Measurements from ENCODE around the gene AAK1. TPM values are rescaled to one million over a fixed set of nuclear protein-coding genes. Genes with fewer than 3 reads are reported as not detected.

Gene AAK1
- total RNA-seq (116 and 127 TPM in 2 replicates), polyA plus RNA-seq (29.2 and 31.0 TPM in 2 replicates), polyA minus RNA-seq (94.4 and 98.8 TPM in 2 replicates), Bru-seq, nascent RNA (percentile 93 among the genes with signal in this experiment), BruChase-seq, experiment 1, labeled RNA remaining after a 6-hour chase (percentile 85 among the genes with signal in this experiment), BruChase-seq, experiment 2, labeled RNA remaining after a 2-hour chase (percentile 85 among the genes with signal in this experiment)
- polyA plus RNA-seq (2011; cell fraction: cytosol; rRNA removed): 41.4 and 42.4 TPM in 2 replicates
- polyA plus RNA-seq (2011; cell fraction: nucleus; rRNA removed): 86.7 and 94.8 TPM in 2 replicates
- 45.3 and 54.2 TPM in 2 replicates for polyA plus RNA-seq (2012)
- polyA minus RNA-seq (2011; cell fraction: cytosol; rRNA and poly(A)+ RNA removed): 11.4 TPM
- polyA minus RNA-seq (2011; cell fraction: nucleus; rRNA and poly(A)+ RNA removed): 152 and 180 TPM in 2 replicates
- long read RNA-seq, transcript AAK1-208 (2 exons, 453 nt): major isoform, 61 of 90 reads
- long read RNA-seq, partial matches to known transcripts: 1 of 90 reads
- long read RNA-seq, other reads (novel, unspliced or antisense): 25 of 90 reads

DNA sequence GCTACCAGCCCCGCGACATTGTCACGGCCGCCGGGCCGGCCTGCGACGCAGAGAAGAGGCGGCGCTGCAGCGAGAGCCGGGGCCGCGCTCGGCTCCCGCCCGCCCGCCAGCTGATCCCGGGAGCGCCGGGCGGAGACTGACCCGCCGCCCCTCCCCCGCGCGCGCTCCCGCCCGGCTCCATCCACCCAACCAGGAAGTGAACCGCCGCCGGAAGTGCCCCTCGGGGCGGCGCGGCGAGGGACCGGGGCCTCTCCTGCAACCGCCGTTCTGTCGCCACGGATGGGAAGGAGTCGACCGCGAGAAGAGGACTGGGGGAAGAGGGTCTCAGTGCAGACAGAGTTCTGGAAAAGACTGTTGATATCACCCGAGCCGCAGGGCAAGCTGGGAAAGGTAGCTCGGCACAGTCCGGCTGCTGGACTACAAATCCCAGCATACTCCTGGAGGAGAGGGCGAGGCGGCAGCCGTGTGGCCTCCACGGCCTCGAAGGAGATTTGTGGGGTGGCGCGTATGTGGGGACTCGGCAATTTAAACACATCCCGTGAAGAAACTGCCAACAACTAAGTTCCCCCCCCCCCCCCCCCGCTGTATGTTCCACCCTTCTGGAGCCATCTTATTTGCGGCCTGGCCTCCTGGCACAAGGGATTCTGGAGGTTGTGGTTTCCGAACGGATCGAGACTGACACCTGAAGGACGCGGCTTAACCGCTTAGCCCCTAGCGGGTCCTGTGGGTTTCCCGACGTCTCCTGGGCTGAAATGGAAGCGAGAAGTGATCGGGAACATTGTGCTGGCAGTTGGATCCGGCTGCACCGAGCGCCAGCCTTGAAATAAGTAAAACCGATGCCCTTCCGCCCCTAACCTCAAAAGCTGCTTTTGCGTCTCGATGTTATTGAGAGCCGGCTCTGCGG is at the start of gene AAK1:
AAK1 (minus strand) TSS at position 138 of the 904 bp plus-strand sequence. CDS start 699 bp downstream, outside the sequence.
- peak within 1 kb of the TSS; percentile 93 for H3K9ac ChIP-seq (replicated peaks; ENCODE audit: extremely low read depth, insufficient read depth, low read length)
- H4K20me1 ChIP-seq (replicated peaks; ENCODE audit: control insufficient read depth, extremely low read depth, insufficient read depth, low read length): peaks cover 2% of the 10 kb centered on the region
- peak within 1 kb of the TSS; percentile 86 to 97 (median 89) for H3K4me3 ChIP-seq (replicated peaks in 1 of 3; ENCODE audit: insufficient read depth in 1 of 3, low read depth in 1 of 3, low read length in 3 of 3)
- DNase-seq (ENCODE audit: low read depth, low spot score): peak; percentile 93
- H3K36me3 ChIP-seq (ENCODE audit: control insufficient read depth in 2 of 2, extremely low read depth in 1 of 2, insufficient read depth in 2 of 2, low read length in 2 of 2): peaks cover 2 to 4% of the 10 kb centered on the region in 2 experiments
- H3K4me2 ChIP-seq (ENCODE audit: insufficient read depth, low read length): peak within 1 kb of the TSS; percentile 97
- H3K27ac ChIP-seq (ENCODE audit: insufficient read depth, low read depth, low read length): peak within 1 kb of the TSS; percentile 88
- H3K4me1 ChIP-seq (ENCODE audit: control insufficient read depth, extremely low read depth, insufficient read depth, low read length): peaks cover 35% of the 10 kb centered on the region
- CTCF ChIA-PET: interaction anchor here (0.8 to 4.0 kb wide), 8 partner anchors 39 to 83 kb away, joined by 3 to 24 read pairs (median 4); no protein-coding TSS in a partner anchor
- intact Hi-C loops (cut with micrococcal nuclease) (loop anchor here (1.0 to 2.0 kb wide), 3 partner anchors 25 to 85 kb away; no protein-coding TSS in a partner anchor), dilution Hi-C loops (cut with MboI; ENCODE audit: extremely low pct_ligation_motif_present, low sequenced_read_pairs) (no loop called here)
- no peaks in the 10 kb centered on the region for H3K9me3 ChIP-seq (replicated peaks; ENCODE audit: control insufficient read depth, insufficient read depth, low read length)
- H2AFZ ChIP-seq (ENCODE audit: low read depth, low read length): peak within 1 kb of the TSS; percentile 98
- FAIRE-seq: peak; percentile 76
- no TSS peak for BruUV-seq (replicated peaks)
- no peaks in the 10 kb centered on the region for H3K27me3 ChIP-seq (ENCODE audit: control insufficient read depth in 2 of 2, insufficient read depth in 2 of 2, low read length in 2 of 2)
- POLR2A ChIA-PET: interaction anchor here (0.6 to 1.8 kb wide), 3 partner anchors 30 to 268 kb away, joined by 4 to 12 read pairs (median 10); no protein-coding TSS in a partner anchor
- TF ChIP-seq GATA2 (IDR thresholded peaks at IDR 0.05; ENCODE audit: insufficient read depth, insufficient read length, low read depth, low read length): no peak
- peak; percentile 62 for TF ChIP-seq POLR2A (IDR thresholded peaks at IDR 0.05; ENCODE audit: low read depth, low read length)
- TF ChIP-seq POLR2AphosphoS5 (IDR thresholded peaks at IDR 0.05; ENCODE audit: insufficient read depth, low read depth, low read length): peak; percentile 68
- peaks cover 45% of the 10 kb centered on the region for H3K79me2 ChIP-seq (ENCODE audit: control insufficient read depth, insufficient read depth, low read length)
- no peaks in the 10 kb centered on the region for H3K9me1 ChIP-seq (replicated peaks; ENCODE audit: control insufficient read depth, extremely low read depth, insufficient read depth, low read length)

DNA sequence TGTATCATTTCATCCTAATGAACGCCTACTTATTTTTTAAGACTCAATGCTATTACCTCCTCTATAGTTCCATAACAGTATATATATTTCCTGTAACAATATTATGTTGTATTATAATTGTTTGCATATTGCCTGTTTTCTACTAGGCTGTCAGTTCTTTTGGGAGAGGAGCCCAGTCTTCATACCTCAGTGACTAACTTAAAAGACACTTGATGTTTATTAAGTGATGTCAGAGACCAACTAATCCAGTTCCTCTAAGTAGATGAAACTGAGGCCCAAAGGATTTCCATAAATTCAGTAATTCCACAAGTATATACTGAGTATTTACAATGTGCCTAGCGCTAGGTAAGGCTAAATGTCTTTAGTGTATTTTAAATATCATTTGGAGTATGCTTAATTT is 48.9 kb upstream of the AAK1 start:
- dilution Hi-C loops (cut with MboI; ENCODE audit: extremely low pct_ligation_motif_present, low sequenced_read_pairs) (no loop called here), intact Hi-C loops (cut with micrococcal nuclease) (no loop called here)
- no peak for DNase-seq (ENCODE audit: low read depth, low spot score)
- no peaks in the 10 kb centered on the region for H3K4me1 ChIP-seq (ENCODE audit: control insufficient read depth, extremely low read depth, insufficient read depth, low read length)
- H3K9ac ChIP-seq (replicated peaks; ENCODE audit: extremely low read depth, insufficient read depth, low read length): no peak overlapping the region
- H3K79me2 ChIP-seq (ENCODE audit: control insufficient read depth, insufficient read depth, low read length): no peaks in the 10 kb centered on the region
- POLR2A ChIA-PET: no interaction called here
- H2AFZ ChIP-seq (ENCODE audit: low read depth, low read length): no peak overlapping the region
- H3K4me2 ChIP-seq (ENCODE audit: insufficient read depth, low read length): no peak overlapping the region
- no peaks in the 10 kb centered on the region for H3K36me3 ChIP-seq (ENCODE audit: control insufficient read depth in 2 of 2, extremely low read depth in 1 of 2, insufficient read depth in 2 of 2, low read length in 2 of 2)
- CTCF ChIA-PET: no interaction called here
- H3K4me3 ChIP-seq (replicated peaks in 1 of 3; ENCODE audit: insufficient read depth in 1 of 3, low read depth in 1 of 3, low read length in 3 of 3): no peak overlapping the region
- TF ChIP-seq EZH2 (IDR thresholded peaks at IDR 0.05; ENCODE audit: borderline replicate concordance, low read depth, low read length, severe bottlenecking): no peak
- TF ChIP-seq, protein P1, sequence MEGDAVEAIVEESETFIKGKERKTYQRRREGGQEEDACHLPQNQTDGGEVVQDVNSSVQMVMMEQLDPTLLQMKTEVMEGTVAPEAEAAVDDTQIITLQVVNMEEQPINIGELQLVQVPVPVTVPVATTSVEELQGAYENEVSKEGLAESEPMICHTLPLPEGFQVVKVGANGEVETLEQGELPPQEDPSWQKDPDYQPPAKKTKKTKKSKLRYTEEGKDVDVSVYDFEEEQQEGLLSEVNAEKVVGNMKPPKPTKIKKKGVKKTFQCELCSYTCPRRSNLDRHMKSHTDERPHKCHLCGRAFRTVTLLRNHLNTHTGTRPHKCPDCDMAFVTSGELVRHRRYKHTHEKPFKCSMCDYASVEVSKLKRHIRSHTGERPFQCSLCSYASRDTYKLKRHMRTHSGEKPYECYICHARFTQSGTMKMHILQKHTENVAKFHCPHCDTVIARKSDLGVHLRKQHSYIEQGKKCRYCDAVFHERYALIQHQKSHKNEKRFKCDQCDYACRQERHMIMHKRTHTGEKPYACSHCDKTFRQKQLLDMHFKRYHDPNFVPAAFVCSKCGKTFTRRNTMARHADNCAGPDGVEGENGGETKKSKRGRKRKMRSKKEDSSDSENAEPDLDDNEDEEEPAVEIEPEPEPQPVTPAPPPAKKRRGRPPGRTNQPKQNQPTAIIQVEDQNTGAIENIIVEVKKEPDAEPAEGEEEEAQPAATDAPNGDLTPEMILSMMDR (IDR thresholded peaks at IDR 0.05; ENCODE audit: extremely low read depth in 1 of 2, insufficient read depth in 1 of 2, low read depth in 1 of 2, low read length in 2 of 2): no peak
- TF ChIP-seq MYC (IDR thresholded peaks at IDR 0.05; ENCODE audit: low read depth, low read length): no peak
- no peak for TF ChIP-seq POLR2A (IDR thresholded peaks at IDR 0.05; ENCODE audit: low read depth, low read length)
- no peak for TF ChIP-seq JUN (IDR thresholded peaks at IDR 0.05; ENCODE audit: borderline replicate concordance, insufficient read depth, insufficient read length, low read depth)
- no peak for TF ChIP-seq POLR2AphosphoS5 (IDR thresholded peaks at IDR 0.05; ENCODE audit: insufficient read depth, low read depth, low read length)
- TF ChIP-seq GATA2 (IDR thresholded peaks at IDR 0.05; ENCODE audit: insufficient read depth, insufficient read length, low read depth, low read length): no peak
- no peak for TF ChIP-seq FOS (IDR thresholded peaks at IDR 0.05; ENCODE audit: borderline replicate concordance, insufficient read depth, low read length)
- TF ChIP-seq, protein P2, sequence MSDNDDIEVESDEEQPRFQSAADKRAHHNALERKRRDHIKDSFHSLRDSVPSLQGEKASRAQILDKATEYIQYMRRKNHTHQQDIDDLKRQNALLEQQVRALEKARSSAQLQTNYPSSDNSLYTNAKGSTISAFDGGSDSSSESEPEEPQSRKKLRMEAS (IDR thresholded peaks at IDR 0.05; ENCODE audit: insufficient read depth, insufficient read length): no peak
- no peaks in the 10 kb centered on the region for H3K27me3 ChIP-seq (ENCODE audit: control insufficient read depth in 2 of 2, insufficient read depth in 2 of 2, low read length in 2 of 2)
- H3K9me3 ChIP-seq (replicated peaks; ENCODE audit: control insufficient read depth, insufficient read depth, low read length): no peaks in the 10 kb centered on the region
- no peak overlapping the region for H3K27ac ChIP-seq (ENCODE audit: insufficient read depth, low read depth, low read length)
- no TSS peak for BruUV-seq (replicated peaks)
- H4K20me1 ChIP-seq (replicated peaks; ENCODE audit: control insufficient read depth, extremely low read depth, insufficient read depth, low read length): no peaks in the 10 kb centered on the region
- no peak for FAIRE-seq
- no peaks in the 10 kb centered on the region for H3K9me1 ChIP-seq (replicated peaks; ENCODE audit: control insufficient read depth, extremely low read depth, insufficient read depth, low read length)

Data from endothelial cell of umbilical vein (primary cell).